T-helper 1 cell treated with Interleukin-12 subunit alpha and Interleukin-12 subunit beta and Interleukin-4 antibody, amounts not matched to agents 30 μg/mL and 1 μg/mL, for 36 hours (primary cell): ENCODE results near the gene SDF2L1.
"Not testable (repeated sequence)": the region's sequence is repeated elsewhere in the genome, so short reads cannot be mapped to it uniquely, and the experiment has no call there.

Experiments
- H3K27ac Mint-ChIP-seq: one replicate; pipeline ENCODE4 v1.8.0; 2021; ENCODE audit warnings: mild to moderate bottlenecking, mixed read lengths
- H3K27me3 Mint-ChIP-seq: one replicate; pipeline ENCODE4 v1.8.0; 2021; ENCODE audit warnings: low read depth, mixed read lengths
- H3K36me3 Mint-ChIP-seq: one replicate; pipeline ENCODE4 v1.8.0; 2021; ENCODE audit warnings: low read depth, mixed read lengths
- H3K4me1 Mint-ChIP-seq: one replicate; pipeline ENCODE4 v1.8.0; 2021; ENCODE audit warnings: low read depth, mixed read lengths
- H3K4me3 Mint-ChIP-seq: one replicate; pipeline ENCODE4 v1.8.0; 2021; ENCODE audit warnings: mild to moderate bottlenecking, moderate library complexity, mixed read lengths
- H3K9me3 Mint-ChIP-seq: one replicate; pipeline ENCODE4 v1.8.0; 2021; ENCODE audit warnings: mixed read lengths

SDF2L1 gene

DNA sequence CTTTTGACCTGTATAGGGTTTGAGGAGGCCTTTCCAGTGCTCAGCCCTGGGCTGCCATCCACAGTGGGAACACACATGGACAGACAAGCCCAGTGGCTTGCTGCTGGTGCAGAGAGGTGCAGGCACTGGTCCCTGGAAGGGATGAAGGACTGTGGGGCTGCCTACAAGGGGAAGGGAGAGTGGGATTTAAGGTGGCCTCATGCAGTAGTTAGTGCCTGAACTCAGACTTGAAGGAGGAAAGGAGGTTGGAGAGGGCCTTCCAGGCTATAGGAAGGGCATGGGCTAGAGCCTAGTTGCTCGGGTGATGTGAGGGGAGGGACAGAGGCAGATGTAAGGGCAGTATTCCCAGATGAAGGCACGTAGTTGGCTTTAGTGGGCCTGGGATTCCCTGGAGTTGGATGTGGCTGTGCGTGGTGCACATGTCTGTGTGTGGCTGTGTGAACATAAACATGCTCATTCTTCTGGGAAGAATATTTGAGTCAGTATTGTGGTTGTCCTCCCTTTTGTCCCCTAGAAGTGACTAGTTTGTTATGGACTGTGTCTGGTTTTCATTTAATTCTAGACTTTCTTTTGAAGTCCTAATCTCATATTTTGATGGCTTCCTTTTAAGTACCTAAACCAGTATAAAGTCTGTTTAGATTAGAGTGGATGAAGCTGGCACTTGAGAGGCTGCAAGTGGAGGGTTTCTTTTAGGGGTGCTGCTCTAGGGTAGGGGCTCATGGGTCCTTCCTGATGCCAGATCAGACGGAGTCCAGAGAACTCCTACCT, 30.7 kb upstream of the SDF2L1 start:
- H3K27ac Mint-ChIP-seq, result peak overlapping the region; percentile 36
- H3K4me3 Mint-ChIP-seq, result no peak overlapping the region
- H3K36me3 Mint-ChIP-seq, result peaks cover 22% of the 10 kb centered on the region
- H3K4me1 Mint-ChIP-seq, result peaks cover 17% of the 10 kb centered on the region
- no peaks in the 10 kb centered on the region for H3K9me3 Mint-ChIP-seq
- no peaks in the 10 kb centered on the region for H3K27me3 Mint-ChIP-seq

- Mint-ChIP-seq H3K27ac (no peak overlapping the region), H3K9me3 (no peaks in the 10 kb centered on the region), H3K27me3 (no peaks in the 10 kb centered on the region), H3K4me1 (peaks cover 12% of the 10 kb centered on the region), H3K4me3 (no peak overlapping the region), H3K36me3 (peaks cover 22% of the 10 kb centered on the region)
Measured at GRCh38 chr22:21612858-21613257, 29.2 kb upstream of the SDF2L1 start.

DNA sequence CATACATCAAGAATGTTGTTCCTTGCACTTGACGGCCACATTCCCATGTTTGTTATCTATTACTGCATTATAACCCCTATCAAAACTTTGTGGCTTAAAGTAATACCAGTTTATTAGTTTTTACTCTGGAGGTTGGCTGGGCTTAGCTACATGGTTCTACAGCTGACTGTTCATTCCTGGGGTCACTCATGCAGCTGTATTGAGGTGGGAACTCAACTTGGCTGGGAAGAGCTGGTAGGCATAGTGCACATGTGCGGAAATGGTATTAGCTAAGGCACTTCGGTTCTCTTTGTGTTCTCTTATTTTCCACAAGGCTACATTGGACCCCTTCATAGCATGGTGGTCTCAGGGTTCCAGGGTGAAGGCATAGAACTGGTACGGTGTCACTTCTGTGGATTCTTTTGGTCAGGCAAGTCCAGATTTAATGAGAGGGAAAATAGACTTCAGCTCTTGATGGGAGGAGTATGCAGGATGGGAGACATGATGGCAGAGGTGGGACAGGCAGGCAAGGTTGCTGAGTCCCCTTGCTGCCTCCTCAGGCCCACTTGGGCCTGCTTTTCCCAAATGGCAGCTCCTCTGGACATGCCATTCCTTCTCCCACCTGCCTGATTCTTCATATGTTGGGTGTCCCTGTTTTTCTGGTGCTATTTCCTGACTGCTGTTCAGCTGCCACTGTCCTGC, 28.4 kb upstream of the SDF2L1 start:
- no peak overlapping the region for H3K27ac Mint-ChIP-seq
- H3K27me3 Mint-ChIP-seq, result no peaks in the 10 kb centered on the region
- H3K4me1 Mint-ChIP-seq, result peaks cover 12% of the 10 kb centered on the region
- peaks cover 22% of the 10 kb centered on the region for H3K36me3 Mint-ChIP-seq
- H3K9me3 Mint-ChIP-seq, result no peaks in the 10 kb centered on the region
- H3K4me3 Mint-ChIP-seq, result no peak overlapping the region

GRCh38 chr22:21615731-21616130, 26.4 kb upstream of the SDF2L1 start:
- Mint-ChIP-seq H3K9me3 (no peaks in the 10 kb centered on the region), H3K4me3 (no peak overlapping the region), H3K4me1 (peaks cover 12% of the 10 kb centered on the region), H3K36me3 (peaks cover 19% of the 10 kb centered on the region), H3K27ac (no peak overlapping the region), H3K27me3 (no peaks in the 10 kb centered on the region)

DNA sequence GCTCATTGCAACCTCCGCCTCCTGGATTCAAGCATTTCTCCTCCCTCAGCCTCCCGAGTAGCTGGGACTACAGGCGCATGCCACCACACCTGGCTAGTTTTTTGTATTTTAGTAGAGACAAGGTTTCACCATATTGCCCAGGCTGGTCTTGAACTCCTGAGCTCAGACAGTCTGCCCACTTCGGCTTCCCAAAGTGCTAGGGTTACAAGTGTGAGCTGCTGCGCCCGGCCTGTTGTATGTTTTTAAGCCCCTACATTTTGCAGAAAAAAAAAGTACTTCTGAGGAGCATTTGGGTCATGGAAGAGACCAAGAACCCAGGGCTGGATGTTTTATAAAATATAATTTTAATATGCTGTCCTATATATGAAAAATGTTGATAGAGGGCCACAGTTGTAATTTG, 24.8 kb upstream of the SDF2L1 start:
- peaks cover 15% of the 10 kb centered on the region for H3K4me1 Mint-ChIP-seq
- peaks cover 12% of the 10 kb centered on the region for H3K36me3 Mint-ChIP-seq
- not testable (repeated sequence) for H3K27ac Mint-ChIP-seq, H3K27me3 Mint-ChIP-seq, H3K4me3 Mint-ChIP-seq, H3K9me3 Mint-ChIP-seq

DNA sequence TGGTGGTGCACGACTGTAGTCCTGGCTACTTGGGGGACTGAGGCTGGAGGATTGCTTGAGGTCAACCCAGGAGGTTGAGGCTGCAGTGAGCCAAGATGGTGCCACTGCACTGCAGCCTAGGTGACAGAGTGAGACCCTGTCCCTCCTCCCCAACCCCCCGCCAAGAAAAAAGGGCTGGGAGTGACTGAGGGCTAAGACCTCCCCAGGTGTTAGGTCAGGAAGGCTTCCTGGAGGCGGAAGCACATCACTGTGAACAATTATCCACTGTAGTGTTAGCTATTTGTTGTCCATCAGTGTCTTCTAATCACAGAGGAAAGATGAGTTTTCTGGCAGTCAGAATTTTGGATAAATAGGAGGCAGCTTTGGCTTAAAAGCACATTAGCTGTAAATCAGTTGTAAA, 21.1 kb upstream of the SDF2L1 start:
- Mint-ChIP-seq H3K4me1 (peaks cover 8% of the 10 kb centered on the region), H3K27me3 (no peaks in the 10 kb centered on the region), H3K36me3 (peaks cover 11% of the 10 kb centered on the region), H3K4me3 (no peak overlapping the region), H3K27ac (no peak overlapping the region), H3K9me3 (no peaks in the 10 kb centered on the region)

DNA sequence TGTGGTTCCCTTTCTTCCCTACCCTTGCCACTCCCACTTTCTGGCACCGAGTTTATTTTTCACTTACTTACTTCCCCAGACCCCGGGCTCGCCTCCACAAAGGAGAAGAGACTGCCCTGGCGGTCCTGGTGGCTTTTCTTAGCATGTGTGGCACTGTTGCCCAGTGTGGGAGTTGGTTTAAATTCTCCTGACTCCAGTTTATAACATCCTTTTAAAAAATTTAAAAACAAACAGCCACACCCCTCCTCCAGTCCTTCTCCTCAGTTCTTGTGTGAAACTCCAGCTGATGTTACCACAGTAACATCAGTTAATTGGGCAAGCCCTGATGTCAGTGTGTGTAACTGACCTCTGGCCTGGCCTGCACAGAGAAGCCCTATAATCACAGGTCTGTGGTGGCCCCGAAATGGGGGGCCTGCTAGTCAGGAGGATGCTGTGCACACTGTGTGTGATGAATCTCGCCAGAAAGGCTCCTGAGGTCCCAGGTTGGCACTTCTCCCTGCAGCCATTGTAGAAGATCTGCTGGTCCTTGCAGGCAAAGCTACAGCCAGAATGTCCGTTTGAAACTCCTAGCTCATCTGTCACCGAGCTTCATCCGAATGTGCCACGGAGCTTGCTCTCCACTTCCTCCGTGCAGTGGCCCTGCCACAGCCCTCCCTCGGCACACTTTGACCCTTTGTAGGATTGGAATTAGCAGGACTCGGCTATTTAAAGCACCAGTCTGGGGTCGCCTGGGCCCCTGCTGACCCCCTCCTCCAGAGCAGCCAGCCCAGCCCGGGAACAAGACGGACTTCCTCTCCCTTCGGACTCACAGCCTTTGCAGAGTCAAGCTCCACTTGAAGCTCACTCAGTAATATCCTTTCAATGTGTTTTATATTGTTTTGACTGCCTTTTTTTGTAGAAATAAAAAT, 19.8 kb upstream of the SDF2L1 start:
- Mint-ChIP-seq H3K27me3 (no peaks in the 10 kb centered on the region), H3K4me3 (no peak overlapping the region), H3K9me3 (no peaks in the 10 kb centered on the region), H3K36me3 (peaks cover 16% of the 10 kb centered on the region), H3K4me1 (peaks cover 15% of the 10 kb centered on the region), H3K27ac (peak overlapping the region; percentile 69)

DNA sequence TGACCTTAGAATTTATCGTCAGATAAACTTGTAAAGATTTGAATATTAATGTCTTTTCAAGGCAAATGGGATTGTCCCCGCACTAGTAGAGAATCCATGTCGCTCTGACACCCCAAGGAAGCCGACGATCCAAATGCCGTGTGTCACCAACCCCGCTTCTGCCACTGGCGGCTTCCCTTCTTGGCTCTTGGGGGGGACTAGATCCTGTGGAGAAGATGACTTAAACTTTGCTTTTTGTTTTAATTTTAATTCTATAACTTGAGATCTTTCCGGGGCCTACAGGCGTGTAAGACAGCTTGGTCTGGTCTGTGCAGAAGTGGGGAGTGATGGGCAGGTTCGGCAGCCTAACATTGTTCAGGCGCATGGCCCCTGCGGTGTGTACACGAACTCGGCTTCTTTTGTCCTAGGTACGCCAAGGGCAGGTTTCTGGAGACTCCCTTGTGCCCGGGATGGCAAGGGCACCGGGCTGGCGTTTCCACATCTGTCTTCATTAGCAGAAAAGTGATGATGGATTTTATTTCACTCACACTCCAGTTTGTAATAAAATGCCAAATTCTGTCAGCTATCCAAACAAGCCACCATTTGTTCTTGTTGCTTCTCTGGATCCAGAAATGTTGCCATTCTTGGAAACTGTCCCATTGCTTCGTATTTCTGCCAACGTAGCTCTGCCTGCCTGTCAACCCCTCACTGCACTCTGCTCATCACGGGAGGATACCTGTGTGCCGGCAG, 19.0 kb upstream of the SDF2L1 start:
- H3K9me3 Mint-ChIP-seq, result no peaks in the 10 kb centered on the region
- H3K27ac Mint-ChIP-seq, result peak overlapping the region; percentile 17
- no peak overlapping the region for H3K4me3 Mint-ChIP-seq
- H3K27me3 Mint-ChIP-seq, result no peaks in the 10 kb centered on the region
- peaks cover 20% of the 10 kb centered on the region for H3K36me3 Mint-ChIP-seq
- peaks cover 19% of the 10 kb centered on the region for H3K4me1 Mint-ChIP-seq

DNA sequence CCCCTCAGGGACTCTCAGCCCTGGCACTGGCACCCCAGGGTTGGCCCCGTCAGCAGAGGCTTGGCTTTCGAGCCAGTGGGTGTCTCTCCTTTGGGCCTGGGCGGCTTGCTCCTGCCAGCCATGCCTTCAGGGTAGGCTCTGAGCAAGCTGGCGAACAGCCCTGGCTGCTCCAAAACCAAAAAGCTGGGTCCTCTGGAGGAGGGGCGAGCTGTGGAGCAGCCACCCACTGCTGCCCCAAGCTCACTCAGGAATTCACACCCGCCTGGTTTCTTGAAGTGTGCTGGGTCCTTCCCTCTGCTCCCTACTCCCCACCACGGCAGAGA, 18.5 kb upstream of the SDF2L1 start:
- H3K27ac Mint-ChIP-seq, result no peak overlapping the region
- H3K9me3 Mint-ChIP-seq, result no peaks in the 10 kb centered on the region
- H3K4me1 Mint-ChIP-seq, result peaks cover 22% of the 10 kb centered on the region
- H3K27me3 Mint-ChIP-seq, result no peaks in the 10 kb centered on the region
- H3K4me3 Mint-ChIP-seq, result no peak overlapping the region
- peaks cover 23% of the 10 kb centered on the region for H3K36me3 Mint-ChIP-seq

DNA sequence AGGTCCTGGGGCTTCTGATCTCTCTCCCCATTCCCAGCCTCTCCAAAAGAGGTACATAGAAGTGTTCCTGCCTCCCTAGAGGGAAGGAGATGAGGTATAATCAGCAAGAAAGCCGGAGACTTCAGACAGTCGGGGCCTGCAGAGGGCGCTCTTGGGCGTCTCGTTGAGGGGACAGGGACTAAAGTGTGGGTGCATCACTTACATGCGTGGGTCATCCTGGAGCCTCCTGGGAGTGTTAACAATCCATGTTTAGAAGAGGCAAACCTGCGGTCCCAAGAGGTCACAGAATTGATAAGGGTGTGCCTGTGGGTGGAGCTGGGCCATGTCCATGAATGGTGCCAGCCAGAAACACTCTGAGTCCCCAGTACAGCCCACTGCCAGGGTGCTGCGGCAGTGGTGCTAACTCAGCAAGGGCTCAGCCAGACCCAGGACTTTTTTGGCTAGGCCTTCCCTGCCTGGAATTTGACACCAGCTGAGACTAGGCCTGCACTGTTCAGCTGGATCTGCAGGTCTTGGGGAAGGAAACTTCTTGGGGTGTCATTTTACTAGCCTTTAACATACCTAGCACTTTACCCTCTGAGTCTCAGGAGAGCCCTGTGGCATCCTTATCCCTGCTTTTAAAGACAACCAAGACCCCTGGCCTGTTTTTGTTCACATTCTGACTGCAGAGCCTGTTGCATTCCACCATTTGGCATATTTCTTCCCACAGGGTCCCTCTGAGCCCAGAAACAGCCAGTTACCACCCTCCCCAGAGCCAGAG, 17.8 kb upstream of the SDF2L1 start:
- Mint-ChIP-seq H3K36me3 (peaks cover 26% of the 10 kb centered on the region), H3K27ac (peak overlapping the region; percentile 77), H3K4me1 (peaks cover 22% of the 10 kb centered on the region), H3K9me3 (no peaks in the 10 kb centered on the region), H3K27me3 (no peaks in the 10 kb centered on the region), H3K4me3 (no peak overlapping the region)

DNA sequence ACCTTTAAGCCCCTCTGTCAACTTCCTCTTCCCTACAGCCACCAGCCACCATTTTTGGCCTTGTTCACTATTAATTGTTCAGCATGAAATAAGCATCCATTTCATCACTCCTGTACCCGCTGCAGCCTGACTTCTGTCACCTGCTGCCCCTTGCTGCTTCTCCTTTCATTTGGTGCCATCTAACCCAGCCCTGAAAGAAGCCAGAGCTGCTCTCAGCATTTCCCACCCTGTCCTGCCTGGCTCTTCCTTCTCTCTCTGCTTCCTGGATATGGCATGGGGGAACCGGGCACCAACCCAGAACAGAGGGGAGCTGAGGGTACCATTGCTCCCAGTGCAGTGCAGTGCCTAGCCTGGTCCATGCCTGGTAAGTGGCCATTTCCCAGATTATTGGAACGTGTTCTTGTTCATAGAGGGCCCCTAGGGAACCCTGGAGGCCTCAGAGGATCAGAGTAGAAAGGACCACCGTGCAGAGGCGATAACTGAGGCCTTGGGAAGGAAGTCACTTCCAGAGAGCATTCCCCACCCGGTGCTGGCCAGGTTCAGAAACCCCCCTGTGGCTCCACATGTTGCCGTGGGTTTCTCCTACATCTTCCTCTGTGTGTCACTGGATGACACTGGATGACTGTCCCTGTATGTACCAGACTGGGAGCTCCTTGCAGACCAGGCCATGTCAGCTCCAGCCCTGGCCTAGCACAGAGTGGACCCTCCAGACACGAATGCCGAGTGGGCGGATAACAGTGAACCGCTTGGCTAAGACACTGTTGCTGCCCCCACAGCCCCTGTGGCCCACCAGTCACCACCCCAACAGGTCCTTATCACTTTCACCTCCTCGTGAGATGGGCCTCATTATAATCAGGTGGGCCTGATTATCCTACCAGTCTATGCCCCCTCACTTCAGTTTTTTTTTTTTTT, 17.0 kb upstream of the SDF2L1 start:
- no peak overlapping the region for H3K4me3 Mint-ChIP-seq
- H3K27ac Mint-ChIP-seq, result peak overlapping the region; percentile 77
- peaks cover 26% of the 10 kb centered on the region for H3K36me3 Mint-ChIP-seq
- peaks cover 22% of the 10 kb centered on the region for H3K4me1 Mint-ChIP-seq
- H3K27me3 Mint-ChIP-seq, result no peaks in the 10 kb centered on the region
- no peaks in the 10 kb centered on the region for H3K9me3 Mint-ChIP-seq

DNA sequence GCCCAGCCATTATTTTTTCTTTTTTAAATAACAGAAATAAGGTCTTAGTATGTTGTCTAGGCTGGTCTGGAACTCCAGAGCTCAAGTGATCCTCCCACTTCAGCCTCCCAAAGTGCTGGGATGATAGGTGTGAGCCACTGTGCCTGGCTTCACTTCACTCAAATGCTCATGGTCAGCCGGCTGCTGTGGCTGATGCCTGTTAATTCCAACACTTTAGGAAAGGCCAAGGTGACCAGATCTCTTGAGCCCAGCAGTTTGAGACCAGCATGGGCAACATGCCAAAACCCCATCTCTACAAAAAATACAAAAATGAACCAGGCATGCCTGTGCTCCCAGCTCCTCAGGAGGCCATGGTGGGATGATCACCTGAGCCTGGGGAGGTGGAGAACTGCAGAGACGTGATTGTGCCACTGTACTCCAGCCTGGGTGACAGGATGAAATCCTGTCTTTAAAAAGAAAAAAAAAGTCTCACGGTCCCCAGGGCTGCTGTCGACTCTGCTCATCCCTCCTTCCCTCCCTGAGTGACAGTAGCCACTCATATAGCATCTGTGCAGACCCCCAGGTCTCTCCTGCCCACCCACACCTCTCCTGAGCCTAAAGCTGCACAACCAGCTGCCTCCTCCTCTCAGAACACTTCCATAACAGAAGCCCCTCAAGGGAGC, 15.9 kb upstream of the SDF2L1 start:
- Mint-ChIP-seq H3K27me3 (no peaks in the 10 kb centered on the region), H3K9me3 (no peaks in the 10 kb centered on the region), H3K36me3 (peaks cover 26% of the 10 kb centered on the region), H3K4me3 (no peak overlapping the region), H3K4me1 (peaks cover 22% of the 10 kb centered on the region), H3K27ac (no peak overlapping the region)
